ENCODE measurements around the gene PLEKHH1. TPM values are rescaled to one million over a fixed set of nuclear protein-coding genes. Genes with fewer than 3 reads are reported as not detected.
A peak's percentile ranks its signal among the peaks of the same experiment; 100 is the strongest.

Gene PLEKHH1
- total and polyA plus RNA-seq, 2 of the 8 experiments (the other 6 are each of a cell fraction or from before 2014, with no cell fraction given): 28.3 to 33.3 TPM

- 86% methylated on average over 3 of the region's 3 CpGs; no CpG with 5 or more reads in 1 of the 2 experiments for WGBS, 2 experiments (ENCODE audit: extremely low coverage in 1 of 2, insufficient coverage in 1 of 2, insufficient read length in 1 of 2, insufficient replicate concordance in 2 of 2, low coverage in 1 of 2, low lambda C conversion rate in 2 of 2, missing lambda C conversion rate in 1 of 2)
- peak overlapping the region; percentile 56; the same call in 1 of the 2 replicates for H2BK20ac ChIP-seq (ENCODE audit: low read length)
Observed at GRCh38 chr14:67492538-67492937, 40.6 kb upstream of the PLEKHH1 start.

More at GRCh38 chr14:67492538-67492937, 40.6 kb upstream of the PLEKHH1 start:
- no peak overlapping the region for H3K56ac ChIP-seq (replicated peaks; ENCODE audit: insufficient read length, low read depth, low read length)
- ChIA-PET CTCF (ENCODE audit: partially characterized antibody) (interaction anchor here (0.7 to 5.7 kb wide), 13 partner anchors 15 to 1636 kb away, joined by 3 to 36 read pairs (median 4); no protein-coding TSS in a partner anchor), POLR2A (ENCODE audit: partially characterized antibody) (interaction anchor here (1.4 kb wide), 1 partner anchor 49 kb away, joined by 5 read pairs; no protein-coding TSS in a partner anchor)
- H4K5ac ChIP-seq (ENCODE audit: insufficient read length, low read depth, low read length): no peak overlapping the region
- no peaks in the 10 kb centered on the region for H4K20me1 ChIP-seq (replicated peaks in 1 of 2; ENCODE audit: control insufficient read depth in 1 of 2, insufficient read depth in 2 of 2, low read length in 2 of 2)
- H3K36me3 ChIP-seq (ENCODE audit: control insufficient read depth in 2 of 4, insufficient read depth in 4 of 4, low read length in 3 of 4): no peaks in the 10 kb centered on the region
- no peak overlapping the region for H4K91ac ChIP-seq (replicated peaks; ENCODE audit: insufficient read length, low read length)
- 0 out of 2 replicates have a peak overlapping the region, but pooled peaks have one; percentile 16 for H2BK15ac ChIP-seq (ENCODE audit: low read length)
- H3K9me3 ChIP-seq (ENCODE audit: insufficient read depth in 2 of 2, low read depth in 1 of 2, low read length in 1 of 2): no peaks in the 10 kb centered on the region
- no peak overlapping the region for H3K23ac ChIP-seq (ENCODE audit: insufficient read length)
- H2BK5ac ChIP-seq (ENCODE audit: low read depth, low read length): peak overlapping the region; percentile 80; the same call in 1 of the 2 replicates
- DNase-seq (ENCODE audit: low read depth in 1 of 2, low spot score in 2 of 2) (no peak), FAIRE-seq (no peak)
- no peaks in the 10 kb centered on the region for H3K79me2 ChIP-seq (ENCODE audit: control insufficient read depth in 1 of 2, insufficient read depth in 2 of 2, low read length in 2 of 2)
- H3K18ac ChIP-seq (ENCODE audit: extremely low read depth, low read length): 0 out of 2 replicates have a peak overlapping the region, but pooled peaks have one; percentile 19
- H3K14ac ChIP-seq (ENCODE audit: insufficient read length): no peak overlapping the region
- no peak overlapping the region for H2AFZ ChIP-seq (ENCODE audit: low read length)
- no peak overlapping the region for H3K27ac ChIP-seq (ENCODE audit: low read depth, low read length)
- H3K4ac ChIP-seq (replicated peaks; ENCODE audit: insufficient read length, low read depth, low read length): no peak overlapping the region
- H3K4me2 ChIP-seq (ENCODE audit: insufficient read depth in 1 of 2, low read depth in 2 of 2, low read length in 2 of 2): no peak overlapping the region
- TF ChIP-seq GABPA (IDR thresholded peaks at IDR 0.05; ENCODE audit: borderline replicate concordance, insufficient read depth, low read length) (no peak), EGR1 (IDR thresholded peaks at IDR 0.05; ENCODE audit: borderline replicate concordance, low read depth, low read length) (no peak), SIN3A (conservative IDR thresholded peaks at IDR 0.05 in 1 of 2, IDR thresholded peaks at IDR 0.05 in 1 of 2; ENCODE audit: low read depth in 1 of 2, low read length in 2 of 2) (no peak), MAFK (IDR thresholded peaks at IDR 0.05; ENCODE audit: low read depth, low read length) (no peak), MAX (IDR thresholded peaks at IDR 0.05) (0 out of 2 replicates have a peak, but pooled peaks have one; percentile 2), RFX5 (IDR thresholded peaks at IDR 0.05; ENCODE audit: borderline replicate concordance, low read depth, low read length) (no peak)
- no peaks in the 10 kb centered on the region for H3K27me3 ChIP-seq (replicated peaks in 1 of 4; ENCODE audit: control insufficient read depth in 3 of 4, extremely low read depth in 1 of 4, insufficient read depth in 3 of 4, low read length in 3 of 4)
- no peaks in the 10 kb centered on the region for H3K23me2 ChIP-seq (ENCODE audit: low read depth, low read length)
- H2BK12ac ChIP-seq (ENCODE audit: low read depth, low read length): no peak overlapping the region
- no peak overlapping the region for H3K4me3 ChIP-seq (ENCODE audit: extremely low read depth in 1 of 4, insufficient read depth in 2 of 4, low read depth in 3 of 4, low read length in 4 of 4)
- no peak overlapping the region for H4K8ac ChIP-seq (ENCODE audit: extremely low read depth, insufficient read depth, low read length)
- H3K79me1 ChIP-seq (ENCODE audit: low read depth, low read length): no peaks in the 10 kb centered on the region
- no peak overlapping the region for H3K9ac ChIP-seq (replicated peaks in 1 of 4; ENCODE audit: extremely low read depth in 1 of 4, low read depth in 3 of 4, low read length in 3 of 4)
- no peak overlapping the region for H2AK5ac ChIP-seq (ENCODE audit: low read depth, low read length)
- H3K4me1 ChIP-seq (replicated peaks in 1 of 4; ENCODE audit: control insufficient read depth in 3 of 4, insufficient read depth in 4 of 4, low read length in 3 of 4): peaks cover 0 to 10% (median 5%) of the 10 kb centered on the region in 4 experiments; a peak in 4 of 7 replicates
- H2BK120ac ChIP-seq (replicated peaks; ENCODE audit: low read depth, low read length): no peak overlapping the region
